GM12801 (cell line): Measurements from ENCODE around the gene SPRY1.

ENCODE experiments used
- CTCF ChIP-seq: IDR thresholded peaks from one replicate; pipeline ENCODE4 v1.5.1; 2011; ENCODE audit warnings: control low read depth; ENCODE audit not compliant: insufficient read length; ENCODE audit errors: extremely low read depth

Gene SPRY1

GRCh38 chr4:123404533-123404932, 7.9 kb downstream of the SPRY1 start:
- TF ChIP-seq CTCF = no peak

GRCh38 chr4:123405267-123405865, 8.8 kb downstream of the SPRY1 start:
- no peak for TF ChIP-seq CTCF

- no peak for TF ChIP-seq CTCF
Measured at GRCh38 chr4:123406872-123407271, 10.3 kb downstream of the SPRY1 start.

GRCh38 chr4:123408471-123409084, 12.0 kb downstream of the SPRY1 start:
- no peak for TF ChIP-seq CTCF

- TF ChIP-seq CTCF = no peak
Measured at GRCh38 chr4:123409334-123409733, 12.7 kb downstream of the SPRY1 start.

GRCh38 chr4:123411514-123411913, 14.9 kb downstream of the SPRY1 start:
- TF ChIP-seq CTCF = no peak

- no peak for TF ChIP-seq CTCF
Measured at GRCh38 chr4:123412091-123412505, 15.5 kb downstream of the SPRY1 start.
